Suprapubic skin (tissue), 4 donors: ENCODE results near the gene KIAA0753.

Experiments
- CTCF ChIP-seq, 2 donors: fragments of 200-600 bp in 1 of 2; fragments of 450-650 bp in 1 of 2; sonication (generic) in 1 of 2; IDR thresholded peaks; one replicate each; pipeline ENCODE4 v1.5.1; 2016 to 2019; ENCODE audit warnings: antibody characterized with exemption in 2 of 2, mild to moderate bottlenecking in 1 of 2, moderate library complexity in 1 of 2
- EP300 ChIP-seq: sonication (generic); formaldehyde crosslinking; IDR thresholded peaks from one replicate; pipeline ENCODE4 v1.6.1; 2017; ENCODE audit warnings: antibody characterized with exemption
- POLR2AphosphoS5 ChIP-seq, 3 donors: sonication (generic); formaldehyde crosslinking; IDR thresholded peaks; one replicate each; pipeline ENCODE4 v1.6.1; 2017; ENCODE audit warnings: antibody characterized with exemption in 3 of 3

GRCh38 chr17:6670571-6670970 is 30.1 kb upstream of the KIAA0753 start:
- TF ChIP-seq EP300: no peak
- no peak for TF ChIP-seq CTCF (IDR thresholded peaks at IDR 0.05)
- TF ChIP-seq POLR2AphosphoS5 (IDR thresholded peaks at IDR 0.05): no peak
